GM12873 (cell line): ENCODE measurements around the gene USP34.

ENCODE experiments used
- CTCF ChIP-seq: IDR thresholded peaks from 2 replicates; pipeline ENCODE4 v1.5.1; 2012; ENCODE audit warnings: low read depth, mild to moderate bottlenecking, moderate library complexity, low read length, control low read depth; ENCODE audit not compliant: insufficient read depth; ENCODE audit errors: missing control alignments

The USP34 gene

GRCh38 chr2:61438670-61439069 is 32.2 kb downstream of the USP34 start:
- no peak for TF ChIP-seq CTCF

GRCh38 chr2:61437170-61437569 is 33.7 kb downstream of the USP34 start:
- no peak for TF ChIP-seq CTCF

DNA sequence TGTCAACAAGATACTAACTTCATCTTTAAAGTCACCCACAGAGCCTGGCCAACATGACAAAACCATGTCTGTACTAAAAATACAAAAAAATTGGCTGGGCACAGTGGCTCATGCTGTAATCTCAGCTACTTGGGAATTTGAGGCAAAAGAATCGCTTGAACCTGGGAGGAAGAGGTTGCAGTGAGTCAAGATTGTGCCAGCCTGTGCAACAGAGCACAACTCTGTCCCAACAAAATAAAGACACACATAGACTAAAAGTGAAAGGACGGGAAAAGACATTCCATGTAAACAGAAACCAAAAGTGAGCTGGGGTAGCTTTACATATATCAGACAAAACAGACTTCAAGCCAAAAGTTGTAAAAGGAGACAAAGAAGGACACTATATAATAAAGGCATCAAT is 34.8 kb downstream of the USP34 start:
- TF ChIP-seq CTCF, result no peak

DNA sequence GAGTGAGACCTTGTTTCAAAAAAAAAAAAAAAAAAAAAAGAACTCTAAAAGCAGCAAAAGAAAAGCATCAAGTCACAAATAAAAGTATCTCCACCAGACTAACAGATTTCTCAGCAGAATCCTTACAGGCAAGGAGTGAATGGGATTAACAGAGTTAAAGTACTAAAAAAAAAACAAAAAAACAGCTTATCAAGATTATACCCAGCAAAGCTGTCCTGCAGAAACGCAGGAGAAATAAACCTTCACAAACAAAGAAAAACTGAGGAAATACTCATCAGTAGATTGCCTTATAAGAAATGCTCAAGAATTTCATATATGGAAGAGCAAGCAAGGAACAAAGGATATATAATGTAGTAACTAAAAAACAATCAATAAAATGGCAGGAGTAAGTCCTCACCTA is 35.6 kb downstream of the USP34 start:
- TF ChIP-seq CTCF, result no peak

GRCh38 chr2:61434314-61434713 is 36.6 kb downstream of the USP34 start:
- TF ChIP-seq CTCF, result no peak

DNA sequence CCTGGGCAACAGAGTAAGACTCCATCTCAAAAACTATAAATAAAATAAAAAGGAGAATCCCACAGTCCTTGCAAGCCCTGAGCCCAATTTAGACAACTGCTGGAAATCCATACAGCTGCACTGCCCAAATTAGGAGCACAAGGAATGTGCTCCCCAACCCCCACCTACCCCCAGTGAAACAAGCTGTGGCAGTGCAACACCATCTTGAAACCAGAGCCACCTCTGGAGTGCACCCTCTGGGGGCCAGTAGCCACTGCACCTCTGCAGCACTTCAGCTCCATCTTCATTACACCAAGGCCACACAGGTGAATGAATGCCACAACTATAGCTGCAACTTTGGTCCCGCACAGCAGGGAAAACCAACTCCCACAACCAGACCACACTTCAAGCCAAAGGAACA is 37.3 kb downstream of the USP34 start:
- TF ChIP-seq CTCF, result peak; percentile 8

DNA sequence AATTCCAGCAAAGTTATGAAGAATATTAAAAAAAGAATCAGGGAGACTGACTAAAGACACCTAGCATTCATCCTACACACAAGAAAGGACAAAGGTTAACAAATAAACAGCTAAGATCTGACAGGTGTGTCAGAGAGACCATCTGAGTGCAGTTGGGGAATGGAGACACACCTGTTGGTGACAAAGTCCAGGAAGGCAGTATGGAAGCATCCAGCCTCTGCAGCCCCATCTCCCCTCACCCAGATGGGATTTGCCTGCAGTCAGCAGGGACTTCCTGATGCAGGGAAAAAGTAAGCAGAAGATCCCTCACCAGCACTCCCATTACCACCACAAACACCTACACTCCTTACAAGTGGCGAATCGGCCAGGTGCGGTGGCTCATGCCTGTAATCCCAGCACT is 37.9 kb downstream of the USP34 start:
- TF ChIP-seq CTCF, result no peak
